Measurements from ENCODE around the gene VIPR1.

Gene VIPR1

DNA sequence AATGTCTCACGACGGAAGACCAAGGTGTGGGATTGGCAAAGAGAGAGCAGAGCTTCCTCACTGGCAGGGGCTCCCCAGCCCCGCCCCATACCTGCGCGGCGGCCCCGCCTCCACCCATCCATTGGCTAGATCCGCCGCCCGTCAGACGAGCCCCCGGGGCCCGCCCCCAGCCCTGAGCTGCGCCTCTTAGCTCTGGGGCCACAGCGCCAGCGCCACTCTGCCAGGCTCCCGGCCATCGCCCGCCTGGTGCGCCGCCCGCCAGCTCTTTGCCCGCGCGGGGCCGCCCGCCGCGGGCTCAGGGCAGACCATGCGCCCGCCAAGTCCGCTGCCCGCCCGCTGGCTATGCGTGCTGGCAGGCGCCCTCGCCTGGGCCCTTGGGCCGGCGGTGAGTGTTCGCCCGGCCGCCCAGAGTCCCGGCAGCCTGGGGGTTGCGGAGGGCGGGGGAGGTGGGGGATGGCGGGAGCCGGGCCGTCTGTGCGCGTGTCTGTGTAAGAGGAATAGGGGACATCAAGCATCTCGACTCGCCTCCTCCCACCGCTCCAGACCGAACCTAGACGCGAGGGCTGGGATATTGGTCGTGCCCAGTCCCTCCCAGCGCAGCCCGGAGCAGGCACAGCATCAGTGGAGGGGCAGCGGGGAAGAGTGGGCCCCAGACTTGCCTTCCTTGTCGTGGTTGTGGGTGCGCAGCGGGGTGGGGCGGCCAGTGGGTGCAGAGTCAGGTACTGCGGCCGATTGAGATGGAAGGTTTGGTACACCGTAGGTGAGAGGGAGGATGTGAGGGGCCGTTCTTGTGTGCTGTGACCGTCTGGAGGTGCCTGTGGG lies at the start of gene VIPR1:
Gene VIPR1 (plus strand): TSS at position 215 of the 822 bp plus-strand sequence. CDS start 93 bp downstream, at position 308.
- DNase-seq (ENCODE audit: low spot score): peak; percentile 93

DNA sequence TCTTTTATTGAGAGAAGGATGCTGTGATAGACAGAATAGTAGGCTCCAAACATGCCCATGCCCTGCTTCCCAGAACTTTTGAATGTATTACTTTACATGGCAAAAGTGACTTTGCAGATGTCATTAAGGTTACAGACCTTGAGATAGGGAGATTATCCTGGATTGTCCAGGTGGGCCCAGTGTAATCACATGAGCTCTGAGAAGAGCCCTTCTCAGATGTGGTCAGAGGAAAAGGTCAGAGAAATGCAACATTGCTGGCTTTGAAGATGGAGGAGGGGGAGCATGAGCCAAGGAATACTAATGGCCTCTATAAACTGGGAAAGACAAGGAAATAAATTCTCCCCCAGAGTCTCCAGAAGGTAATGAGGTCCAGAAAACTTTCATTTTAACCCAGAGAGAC lies 46.2 kb upstream of the VIPR1 start:
- no peak for DNase-seq (ENCODE audit: low spot score)

DNA sequence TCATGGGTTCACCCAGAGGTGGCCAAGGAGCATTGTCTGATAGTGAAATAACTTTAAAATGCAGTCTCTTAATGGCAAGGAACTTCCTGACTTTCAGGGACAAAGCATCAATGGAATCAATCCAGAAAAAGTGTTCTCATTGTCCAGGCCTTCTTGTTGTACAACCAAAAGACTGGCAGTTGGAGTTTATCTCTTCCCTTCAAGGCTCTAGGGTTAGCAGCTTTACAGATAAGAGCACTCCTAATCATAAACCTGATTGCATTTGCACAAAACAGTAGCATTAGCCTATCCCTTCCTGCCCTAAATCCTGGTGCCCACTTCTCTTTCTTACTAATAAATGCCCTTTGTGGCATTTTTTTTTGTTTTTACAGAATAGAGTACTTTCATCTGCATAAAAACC lies 43.3 kb upstream of the VIPR1 start:
- DNase-seq (ENCODE audit: low spot score): no peak

DNA sequence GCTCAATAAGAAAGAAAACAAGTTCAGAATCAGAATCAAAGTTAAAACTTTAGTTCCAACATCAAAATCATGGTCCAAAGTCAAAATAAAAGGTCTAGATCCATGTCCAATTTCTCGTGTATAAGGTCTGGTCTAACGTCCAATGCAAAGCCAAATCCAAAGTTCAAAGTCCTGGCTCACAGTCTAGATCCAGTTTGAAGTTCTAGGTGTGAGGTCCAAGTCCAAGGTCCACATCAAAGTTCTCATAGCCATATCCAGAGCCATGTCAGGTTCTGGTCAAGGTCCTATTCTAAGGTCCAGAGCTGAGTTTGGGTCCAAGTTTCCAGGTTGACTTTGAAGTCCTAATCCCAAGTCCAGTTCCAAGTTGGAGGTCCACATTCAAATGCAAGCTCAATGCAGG lies 40.7 kb upstream of the VIPR1 start:
- DNase-seq (ENCODE audit: low spot score): no peak

DNA sequence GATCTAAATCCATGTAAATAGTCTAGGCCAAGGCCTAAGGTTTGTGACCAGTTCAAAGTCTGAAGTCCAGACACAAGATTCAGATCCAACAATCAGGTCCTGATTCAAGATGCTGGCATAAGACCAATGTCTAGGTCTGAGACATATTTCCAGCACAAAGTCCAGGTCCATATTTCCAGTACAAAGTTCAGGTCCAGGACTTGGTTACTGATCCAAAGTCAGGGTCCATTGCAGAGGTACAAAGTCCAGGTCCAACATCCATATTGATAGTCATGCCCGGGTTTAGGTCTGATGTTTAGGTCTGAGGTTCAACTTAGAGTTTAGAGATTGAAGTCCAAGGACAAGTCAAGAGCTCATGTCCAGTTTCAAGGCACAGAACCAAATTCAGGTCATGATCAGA lies 39.4 kb upstream of the VIPR1 start:
- no peak for DNase-seq (ENCODE audit: low spot score)

- no peak for DNase-seq (ENCODE audit: low spot score)
These were observed 34.3 kb upstream of the VIPR1 start for GRCh38 chr3:42468111-42468510.

DNA sequence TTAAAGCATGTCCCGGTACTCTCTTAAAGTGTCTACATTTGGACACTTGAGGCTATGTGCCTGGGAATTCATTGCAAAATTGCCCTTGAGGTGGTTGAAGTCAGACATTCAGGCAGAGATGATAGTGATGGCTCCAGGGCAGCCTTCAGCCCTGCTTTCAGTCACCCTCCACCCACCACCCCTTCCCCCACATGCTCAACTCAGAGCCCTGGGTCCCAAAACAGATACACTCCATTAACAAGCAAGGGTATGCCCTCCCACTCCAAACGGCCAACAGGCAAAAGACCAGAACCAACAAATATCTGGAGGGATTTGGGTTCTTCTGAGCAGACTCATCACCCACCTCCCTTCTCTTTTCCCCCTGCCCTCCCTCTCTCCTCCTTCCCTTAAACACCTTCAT lies 29.9 kb upstream of the VIPR1 start:
- DNase-seq (ENCODE audit: low spot score): no peak

- no peak for DNase-seq (ENCODE audit: low spot score)
These were observed 29.1 kb upstream of the VIPR1 start for GRCh38 chr3:42473083-42473932.

- peak; percentile 86 for DNase-seq (ENCODE audit: low spot score)
These were observed 26.0 kb upstream of the VIPR1 start for GRCh38 chr3:42476225-42477125.

GRCh38 chr3:42477696-42478095 lies 24.7 kb upstream of the VIPR1 start:
- DNase-seq (ENCODE audit: low spot score): no peak

DNA sequence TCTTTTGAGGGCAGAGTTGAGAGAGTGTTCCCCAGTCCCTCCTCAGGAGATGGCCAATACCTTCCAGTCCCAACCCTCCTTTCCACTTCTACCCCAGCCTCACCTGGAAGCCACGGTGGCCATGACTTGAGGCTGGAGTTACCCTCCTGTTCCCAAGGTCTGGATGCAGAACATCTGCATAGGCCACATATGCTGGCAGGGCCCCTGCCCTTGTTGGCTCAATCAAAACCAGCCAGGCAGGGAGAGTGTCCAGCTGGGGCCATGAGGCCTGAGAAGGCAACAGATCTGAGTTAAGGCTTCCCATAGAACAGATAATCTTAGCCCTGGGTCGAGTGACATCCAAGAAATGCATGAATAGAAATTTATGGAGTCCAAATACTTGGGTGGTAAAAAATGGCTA lies 23.6 kb upstream of the VIPR1 start:
- DNase-seq (ENCODE audit: low spot score): no peak

GRCh38 chr3:42486814-42487565 lies 15.5 kb upstream of the VIPR1 start:
- DNase-seq (ENCODE audit: low spot score): no peak

DNA sequence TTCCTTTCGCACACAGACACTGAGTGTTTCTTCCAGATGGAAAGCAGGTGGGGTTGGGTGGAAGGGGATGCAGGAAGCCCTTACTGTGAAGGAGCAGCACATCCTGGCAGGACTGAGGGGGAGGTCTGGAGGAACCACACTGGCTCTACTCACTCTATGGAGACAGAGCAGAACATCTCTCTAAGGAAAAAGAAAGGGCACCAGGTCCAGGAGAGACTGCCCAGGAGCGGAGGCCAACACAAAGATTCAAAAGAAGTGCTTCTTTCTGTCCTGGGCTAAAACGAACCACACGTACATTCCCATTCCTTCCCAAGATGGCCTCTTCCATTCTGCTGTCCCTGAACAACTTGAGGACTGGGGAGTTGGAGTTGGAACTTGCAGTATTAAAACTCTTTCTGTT lies 13.8 kb upstream of the VIPR1 start:
- DNase-seq (ENCODE audit: low spot score): no peak

- DNase-seq (ENCODE audit: low spot score): no peak
These were observed 13.1 kb upstream of the VIPR1 start for GRCh38 chr3:42489116-42489936.

DNA sequence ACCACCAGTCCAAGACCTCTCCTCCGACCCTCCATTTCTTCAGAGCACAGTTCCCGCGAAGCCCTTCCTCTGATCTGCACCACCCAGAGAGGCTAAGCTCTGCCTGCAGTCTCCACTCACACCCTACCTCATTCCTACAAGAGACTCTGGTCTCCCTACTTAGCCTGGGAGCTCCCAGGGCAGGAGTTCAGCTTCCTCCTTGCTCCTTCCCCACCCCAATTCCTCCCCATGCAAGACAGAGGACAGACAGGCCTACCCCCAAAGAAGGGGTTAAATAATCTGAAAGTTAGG lies 12.6 kb upstream of the VIPR1 start:
- no peak for DNase-seq (ENCODE audit: low spot score)

- DNase-seq (ENCODE audit: low spot score): peak; percentile 87
These were observed 12.2 kb upstream of the VIPR1 start for GRCh38 chr3:42490243-42490642.

DNA sequence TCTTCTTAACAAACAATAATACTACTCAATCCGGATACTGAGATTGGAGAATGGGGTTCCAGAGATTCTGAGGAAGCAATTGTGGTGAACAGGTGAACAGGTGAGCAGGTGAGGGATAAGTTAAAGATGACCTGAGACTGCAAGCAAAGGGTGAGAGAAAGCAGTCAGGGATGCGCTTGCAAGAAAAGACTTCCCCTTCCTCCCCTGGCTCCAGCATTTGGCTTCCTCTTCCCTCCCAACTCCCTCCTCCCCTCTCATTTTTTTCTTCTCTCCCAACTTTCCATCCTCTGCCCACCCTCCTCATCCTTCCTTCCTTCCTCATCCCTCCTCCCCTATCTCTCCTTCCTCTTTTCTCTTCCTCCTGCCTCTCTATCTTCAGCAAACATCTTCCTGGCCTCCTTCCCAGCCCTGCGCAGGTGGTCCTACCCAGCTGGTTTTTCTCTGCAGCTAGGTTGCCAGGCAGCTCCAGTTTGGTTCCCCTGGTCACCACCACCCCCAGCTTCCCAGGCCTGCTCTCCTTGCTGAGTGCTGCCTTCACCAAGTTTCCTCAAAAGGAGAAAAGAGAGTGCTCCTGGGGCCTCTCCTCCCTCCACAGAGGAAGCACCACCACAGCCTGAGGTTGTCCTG lies 10.4 kb upstream of the VIPR1 start:
- no peak for DNase-seq (ENCODE audit: low spot score)

DNA sequence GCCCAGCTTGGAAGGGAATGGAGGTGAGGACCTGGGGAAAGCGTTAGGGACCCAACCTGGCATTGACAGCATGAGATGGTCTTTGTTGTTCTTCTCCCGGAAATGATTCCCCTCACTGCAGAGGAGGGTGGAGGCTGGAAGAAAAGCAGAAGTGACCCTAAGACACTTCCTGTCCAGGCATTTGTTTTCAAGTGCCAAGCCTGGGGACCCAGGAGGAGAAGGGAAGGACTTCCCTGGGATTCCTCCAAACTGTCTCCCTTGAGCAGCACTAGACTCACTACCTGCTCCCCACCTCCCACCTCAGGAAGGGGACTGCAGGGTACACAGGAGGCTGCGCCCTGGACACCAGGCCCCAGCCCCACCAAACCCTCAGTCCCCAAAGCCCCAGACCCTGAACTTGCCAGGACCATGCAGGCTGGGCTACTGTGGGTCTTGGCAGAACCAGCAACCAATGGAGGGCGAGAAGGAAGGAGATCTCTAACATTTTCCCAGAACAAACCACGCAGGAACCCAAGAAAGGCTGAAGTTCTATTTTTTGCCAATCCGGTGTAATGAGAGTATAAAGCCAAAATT lies 9.8 kb upstream of the VIPR1 start:
- DNase-seq (ENCODE audit: low spot score): no peak

GRCh38 chr3:42493126-42493797 lies 9.2 kb upstream of the VIPR1 start:
- DNase-seq (ENCODE audit: low spot score): no peak

DNA sequence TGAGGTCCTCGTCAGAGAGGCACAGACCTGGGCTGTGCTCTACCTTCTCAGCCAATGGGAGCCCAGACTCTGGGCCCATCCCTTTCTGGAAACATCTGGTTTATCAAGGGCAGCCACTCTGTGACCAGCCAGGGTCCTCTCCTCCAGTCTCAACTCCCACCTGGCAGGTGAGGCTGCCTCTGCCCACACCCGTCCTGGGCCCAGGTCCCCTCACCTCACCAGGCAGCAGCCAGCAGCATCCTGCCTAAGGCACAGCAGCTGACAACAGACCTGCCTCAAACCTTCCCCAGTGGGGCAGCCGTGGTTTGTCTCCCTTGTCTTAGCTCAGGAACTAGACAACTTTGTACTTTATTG lies 8.7 kb upstream of the VIPR1 start:
- no peak for DNase-seq (ENCODE audit: low spot score)

Measured in LoVo (cell line).